H1 (cell line): ENCODE data around the gene CCER1. TPM values are rescaled to one million over a fixed set of nuclear protein-coding genes. Genes with fewer than 3 reads are reported as not detected.

Experiments
- CTCF ChIA-PET: fragments of 300-600 bp; sonication (Branson Sonifier 250); formaldehyde crosslinking; loops from one replicate; lab custom pipeline; 2021; ENCODE audit not compliant: partially characterized antibody; lab: Charles Lee
- POLR2A ChIA-PET: fragments of 300-600 bp; sonication (Branson Sonifier 250); formaldehyde crosslinking; loops from one replicate; lab custom pipeline; 2021; ENCODE audit warnings: inconsistent platforms; ENCODE audit not compliant: partially characterized antibody; lab: Charles Lee
- DNase-seq, 2 experiments: peaks; one replicate each; pipeline versions ENCODE4 v3.0.0 to v3.0.0-alpha.2; 2010 to 2022; ENCODE audit warnings: low spot score in 2 of 2, low read depth in 1 of 2, mixed read lengths in 1 of 2
- FAIRE-seq: peaks from 2 replicates; lab custom pipeline; 2011; peaks lifted over from hg19 to GRCh38; lab: Jason Lieb, UNC
- H2AFZ ChIP-seq: 2 replicates; pipeline ENCODE4 v1.8.1; 2012; ENCODE audit warnings: low read length, inconsistent platforms
- H2AK5ac ChIP-seq: 2 replicates; pipeline ENCODE4 v1.6.1; 2013; ENCODE audit warnings: low read depth, low read length
- H2BK120ac ChIP-seq: replicated peaks from 2 replicates; pipeline ENCODE3; 2013; ENCODE audit warnings: low read depth, low read length, inconsistent platforms
- H2BK12ac ChIP-seq: 2 replicates; pipeline ENCODE4 v1.6.1; 2013; ENCODE audit warnings: low read depth, low read length
- H2BK15ac ChIP-seq: 2 replicates; pipeline ENCODE4 v1.6.1; 2013; ENCODE audit warnings: low read length
- H2BK20ac ChIP-seq: 2 replicates; pipeline ENCODE4 v1.6.1; 2013; ENCODE audit warnings: low read length
- H2BK5ac ChIP-seq: 2 replicates; pipeline ENCODE4 v1.6.1; 2013; ENCODE audit warnings: low read depth, low read length
- H3K14ac ChIP-seq: 2 replicates; pipeline ENCODE4 v1.6.1; 2013; ENCODE audit warnings: inconsistent platforms; ENCODE audit not compliant: insufficient read length
- H3K18ac ChIP-seq: 2 replicates; pipeline ENCODE4 v1.6.1; 2013; ENCODE audit warnings: low read length; ENCODE audit errors: extremely low read depth
- H3K23ac ChIP-seq: 2 replicates; pipeline ENCODE4 v1.6.1; 2013; ENCODE audit warnings: inconsistent platforms; ENCODE audit not compliant: insufficient read length
- H3K23me2 ChIP-seq: 2 replicates; pipeline ENCODE4 v1.6.1; 2013; ENCODE audit warnings: low read depth, low read length
- H3K27ac ChIP-seq: 2 replicates; pipeline ENCODE4 v1.6.1; 2011; ENCODE audit warnings: low read depth, low read length, inconsistent platforms
- H3K27me3 ChIP-seq, 4 experiments: replicated peaks in 1 of 4; 1 replicate in 1 of 4; 2 replicates in 3 of 4; pipeline versions ENCODE4 v1.6.1 to v1.8.1; 2011 to 2013; ENCODE audit warnings: low read length in 3 of 4, mild to moderate bottlenecking in 3 of 4, inconsistent platforms in 2 of 4, mixed read lengths in 2 of 4, moderate library complexity in 1 of 4; ENCODE audit not compliant: control insufficient read depth in 3 of 4, insufficient read depth in 3 of 4; ENCODE audit errors: extremely low read depth in 1 of 4
- H3K36me3 ChIP-seq, 4 experiments: 2 replicates each; pipeline versions ENCODE4 v1.6.1 to v1.8.1; 2011 to 2013; ENCODE audit warnings: mild to moderate bottlenecking in 4 of 4, low read length in 3 of 4, moderate library complexity in 2 of 4, control low read depth in 1 of 4, inconsistent platforms in 1 of 4; ENCODE audit not compliant: insufficient read depth in 4 of 4, control insufficient read depth in 2 of 4
- H3K4ac ChIP-seq: replicated peaks from 2 replicates; pipeline ENCODE3; 2013; ENCODE audit warnings: low read length, low read depth, mixed read lengths, inconsistent platforms; ENCODE audit not compliant: insufficient read length
- H3K4me1 ChIP-seq, 4 experiments: replicated peaks in 1 of 4; 1 replicate in 1 of 4; 2 replicates in 3 of 4; pipeline versions ENCODE4 v1.6.1 to v1.8.1; 2011 to 2013; ENCODE audit warnings: low read length in 3 of 4, inconsistent platforms in 2 of 4, mixed read lengths in 1 of 4; ENCODE audit not compliant: insufficient read depth in 4 of 4, control insufficient read depth in 3 of 4
- H3K4me2 ChIP-seq, 2 experiments: 2 replicates each; pipeline versions ENCODE4 v1.6.1 to v1.8.1; 2011 to 2013; ENCODE audit warnings: low read depth in 2 of 2, low read length in 2 of 2, control low read depth in 1 of 2, inconsistent platforms in 1 of 2, mild to moderate bottlenecking in 1 of 2; ENCODE audit not compliant: insufficient read depth in 1 of 2
- H3K4me3 ChIP-seq, 4 experiments: fragments of 200-600, 300-600 bp in 1 of 4; sonication (generic), shearing (Covaris generic), sonication (Bioruptor Twin) in 1 of 4; 2 replicates each; pipeline versions ENCODE4 v1.5.1 to v1.8.1; 2011 to 2016; ENCODE audit warnings: low read length in 4 of 4, low read depth in 3 of 4, control low read depth in 2 of 4, inconsistent platforms in 2 of 4, mild to moderate bottlenecking in 2 of 4, mixed read lengths in 1 of 4, moderate library complexity in 1 of 4; ENCODE audit not compliant: insufficient read depth in 2 of 4; ENCODE audit errors: extremely low read depth in 1 of 4
- H3K56ac ChIP-seq: replicated peaks from 2 replicates; pipeline ENCODE3; 2013; ENCODE audit warnings: low read depth, mild to moderate bottlenecking, mixed read lengths, low read length, inconsistent platforms; ENCODE audit not compliant: insufficient read length
- H3K79me1 ChIP-seq: 2 replicates; pipeline ENCODE4 v1.6.1; 2013; ENCODE audit warnings: low read depth, low read length, control low read depth
- H3K79me2 ChIP-seq, 2 experiments: 2 replicates each; pipeline versions ENCODE4 v1.6.1 to v1.8.1; 2012 to 2013; ENCODE audit warnings: low read length in 2 of 2, mild to moderate bottlenecking in 2 of 2, inconsistent platforms in 1 of 2; ENCODE audit not compliant: insufficient read depth in 2 of 2, control insufficient read depth in 1 of 2
- H3K9ac ChIP-seq, 4 experiments: replicated peaks in 1 of 4; 1 replicate in 1 of 4; 2 replicates in 3 of 4; pipeline versions ENCODE4 v1.6.1 to v1.8.1; 2011 to 2013; ENCODE audit warnings: low read depth in 3 of 4, low read length in 3 of 4, control low read depth in 2 of 4, mild to moderate bottlenecking in 2 of 4, moderate library complexity in 2 of 4, inconsistent platforms in 1 of 4; ENCODE audit errors: extremely low read depth in 1 of 4
- H3K9me3 ChIP-seq, 2 experiments: 2 replicates each; pipeline versions ENCODE4 v1.6.1 to v1.8.1; 2012 to 2013; ENCODE audit warnings: mild to moderate bottlenecking in 2 of 2, moderate library complexity in 2 of 2, control low read depth in 1 of 2, inconsistent platforms in 1 of 2, low read depth in 1 of 2, low read length in 1 of 2, mixed read lengths in 1 of 2; ENCODE audit not compliant: insufficient read depth in 2 of 2
- H4K20me1 ChIP-seq, 2 experiments: replicated peaks in 1 of 2; 2 replicates each; pipeline versions ENCODE3 to v1.8.1; 2011 to 2013; ENCODE audit warnings: inconsistent platforms in 2 of 2, low read length in 2 of 2, mild to moderate bottlenecking in 1 of 2; ENCODE audit not compliant: insufficient read depth in 2 of 2, control insufficient read depth in 1 of 2
- H4K5ac ChIP-seq: 2 replicates; pipeline ENCODE4 v1.6.1; 2013; ENCODE audit warnings: low read length, low read depth, mixed read lengths, inconsistent platforms; ENCODE audit not compliant: insufficient read length
- H4K8ac ChIP-seq: 2 replicates; pipeline ENCODE4 v1.8.0; 2013; ENCODE audit warnings: mild to moderate bottlenecking, moderate library complexity, low read length, inconsistent platforms; ENCODE audit not compliant: insufficient read depth; ENCODE audit errors: extremely low read depth
- H4K91ac ChIP-seq: replicated peaks from 2 replicates; pipeline ENCODE3; 2013; ENCODE audit warnings: low read length, mixed read lengths, inconsistent platforms; ENCODE audit not compliant: insufficient read length
- BRCA1 ChIP-seq: IDR thresholded peaks from 2 replicates; pipeline ENCODE4 v1.6.1; 2012; ENCODE audit warnings: low read depth, low read length, improper control_type of control experiment
- CBX5 ChIP-seq: fragments of 300-800, 300-1000 bp; sonication (generic); IDR thresholded peaks from 2 replicates; pipeline ENCODE4 v1.7.1; 2016; ENCODE audit warnings: antibody characterized with exemption, low read length, low read depth
- CREB1 ChIP-seq: IDR thresholded peaks from 2 replicates; pipeline ENCODE4 v1.6.1; 2012; ENCODE audit warnings: inconsistent platforms
- NRF1 ChIP-seq: IDR thresholded peaks from 2 replicates; pipeline ENCODE4 v1.6.1; 2011; ENCODE audit warnings: mild to moderate bottlenecking, low read depth, low read length, improper control_type of control experiment
- PHF8 ChIP-seq: fragments of 200-600 bp; sonication (generic); conservative IDR thresholded peaks from 2 replicates; pipeline ENCODE4 v1.7.1; 2012; ENCODE audit warnings: low read depth, mild to moderate bottlenecking, inconsistent platforms, low read length, moderate library complexity
- POLR2A ChIP-seq, 2 experiments: IDR thresholded peaks; 1 replicate in 1 of 2; 2 replicates in 1 of 2; pipeline ENCODE4 v1.6.1; 2011; ENCODE audit warnings: low read depth in 2 of 2, low read length in 2 of 2, mild to moderate bottlenecking in 2 of 2; ENCODE audit errors: control extremely low read depth in 1 of 2
- TBP ChIP-seq: IDR thresholded peaks from 2 replicates; pipeline ENCODE4 v1.6.1; 2011; ENCODE audit warnings: low read depth, low read length, improper control_type of control experiment
- WGBS, 2 experiments: shearing (Covaris generic) in 1 of 2; methylation state at CpG; one replicate each; pipeline versions ENCODE4 v1.1.6 to v1.1.7; 2013 to 2015; ENCODE audit warnings: low lambda C conversion rate in 2 of 2, mixed read lengths in 2 of 2, inconsistent platforms in 1 of 2, low coverage in 1 of 2, missing lambda C conversion rate in 1 of 2; ENCODE audit not compliant: insufficient replicate concordance in 2 of 2, insufficient coverage in 1 of 2, insufficient read length in 1 of 2; ENCODE audit errors: extremely low coverage in 1 of 2, missing lambda C conversion rate in 1 of 2; 5-methylcytosine and 5-hydroxymethylcytosine counted together
- polyA plus RNA-seq, 7 experiments: library from polyadenylated mRNA; depleted of rRNA in 3 of 7; stranded (reverse) in 5 of 7; unstranded in 2 of 7; fragments of >200 nt in 5 of 7; fragments of 200-250 nt in 2 of 7; gene quantifications; 1 replicate in 5 of 7; 2 replicates in 1 of 7; 4 replicates in 1 of 7; pipeline versions ENCODE4 v1.2.1 to v1.2.3, GENCODE V29; 2011 to 2013; ENCODE audit warnings: missing spikeins in 2 of 7, mixed read lengths in 2 of 7
- total RNA-seq: library from RNA; stranded (reverse); fragmentation: NEBNext Ultra II Directional; extraction: Animal tissue kit (Norgen Biotek cat#: 25700); gene quantifications from 2 replicates; pipeline ENCODE4 v1.2.1, GENCODE V29; 2021
- TF ChIP-seq, protein P1 (sequence below), 3 experiments: IDR thresholded peaks; 1 replicate in 2 of 3; 2 replicates in 1 of 3; pipeline versions ENCODE4 v1.5.1 to v1.6.1; 2011; ENCODE audit warnings: low read length in 3 of 3, mild to moderate bottlenecking in 3 of 3, inconsistent platforms in 2 of 3, low read depth in 1 of 3, moderate library complexity in 1 of 3; ENCODE audit not compliant: insufficient read depth in 1 of 3; ENCODE audit errors: control extremely low read depth in 1 of 3
- TF ChIP-seq, protein P2 (sequence below): IDR thresholded peaks from 2 replicates; pipeline ENCODE4 v1.6.1; 2012; ENCODE audit warnings: inconsistent platforms
- TF ChIP-seq, protein P3 (sequence below): IDR thresholded peaks from 2 replicates; pipeline ENCODE4 v1.6.1; 2012; ENCODE audit warnings: low read length, inconsistent platforms

CCER1 gene
- total and polyA plus RNA-seq, 2 of the 8 experiments (the other 6 are each of a cell fraction or from before 2014, with no cell fraction given): not detected

DNA sequence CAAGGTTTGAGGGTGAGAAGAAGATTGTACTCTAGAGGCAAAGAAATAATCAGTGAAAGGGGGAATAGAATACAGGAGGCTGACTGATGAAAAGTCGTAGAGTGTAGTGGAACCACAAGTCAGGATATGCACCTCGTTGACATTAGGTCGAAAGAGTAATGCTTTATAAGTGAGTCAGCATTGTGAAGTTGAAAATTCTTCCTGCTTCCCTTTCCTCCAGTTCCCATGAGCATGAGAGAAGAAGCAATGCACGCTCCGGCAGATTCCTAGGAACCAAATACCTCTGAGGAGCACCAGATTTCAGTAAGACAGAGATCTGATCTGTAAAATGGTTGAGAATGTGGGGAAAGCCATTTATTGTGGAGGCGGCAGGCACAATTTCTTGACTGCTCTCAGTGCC lies 16.5 kb downstream of the CCER1 start:
- H2BK12ac ChIP-seq: no peak overlapping the region
- H3K27ac ChIP-seq: no peak overlapping the region
- no peaks in the 10 kb centered on the region for H3K27me3 ChIP-seq
- no peak overlapping the region for H2BK5ac ChIP-seq
- H2AK5ac ChIP-seq: no peak overlapping the region
- no peaks in the 10 kb centered on the region for H3K79me1 ChIP-seq
- no peak overlapping the region for H3K18ac ChIP-seq
- CTCF ChIA-PET: no interaction called here
- no peak overlapping the region for H3K4ac ChIP-seq
- H4K20me1 ChIP-seq: no peaks in the 10 kb centered on the region
- no peak overlapping the region for H3K4me3 ChIP-seq
- H2AFZ ChIP-seq: no peak overlapping the region; the same call in 1 of the 2 replicates
- POLR2A ChIA-PET: no interaction called here
- H2BK120ac ChIP-seq: no peak overlapping the region
- no peak overlapping the region for H3K9ac ChIP-seq
- no peak overlapping the region for H2BK20ac ChIP-seq
- H3K4me2 ChIP-seq: no peak overlapping the region
- H3K56ac ChIP-seq: no peak overlapping the region
- H3K14ac ChIP-seq: no peak overlapping the region
- H3K36me3 ChIP-seq: no peaks in the 10 kb centered on the region
- H2BK15ac ChIP-seq: no peak overlapping the region
- H3K23ac ChIP-seq: no peak overlapping the region
- no peaks in the 10 kb centered on the region for H3K79me2 ChIP-seq
- WGBS, 2 experiments: 94% methylated on average over 6 of the region's 6 CpGs; no CpG with 5 or more reads in 1 of the 2 experiments
- no peak overlapping the region for H4K8ac ChIP-seq
- DNase-seq (no peak), FAIRE-seq (no peak)
- no peaks in the 10 kb centered on the region for H3K9me3 ChIP-seq
- no peak overlapping the region for H4K5ac ChIP-seq
- H4K91ac ChIP-seq: no peak overlapping the region
- no peaks in the 10 kb centered on the region for H3K4me1 ChIP-seq
- no peaks in the 10 kb centered on the region for H3K23me2 ChIP-seq
- TF ChIP-seq NRF1 (no peak), CBX5 (no peak), PHF8 (no peak), CREB1 (no peak), POLR2A (IDR thresholded peaks at IDR 0.05; ENCODE audit: control extremely low read depth in 1 of 2, low read depth in 2 of 2, low read length in 2 of 2) (no peak), TBP (no peak), BRCA1 (no peak)
- TF ChIP-seq, protein P1, sequence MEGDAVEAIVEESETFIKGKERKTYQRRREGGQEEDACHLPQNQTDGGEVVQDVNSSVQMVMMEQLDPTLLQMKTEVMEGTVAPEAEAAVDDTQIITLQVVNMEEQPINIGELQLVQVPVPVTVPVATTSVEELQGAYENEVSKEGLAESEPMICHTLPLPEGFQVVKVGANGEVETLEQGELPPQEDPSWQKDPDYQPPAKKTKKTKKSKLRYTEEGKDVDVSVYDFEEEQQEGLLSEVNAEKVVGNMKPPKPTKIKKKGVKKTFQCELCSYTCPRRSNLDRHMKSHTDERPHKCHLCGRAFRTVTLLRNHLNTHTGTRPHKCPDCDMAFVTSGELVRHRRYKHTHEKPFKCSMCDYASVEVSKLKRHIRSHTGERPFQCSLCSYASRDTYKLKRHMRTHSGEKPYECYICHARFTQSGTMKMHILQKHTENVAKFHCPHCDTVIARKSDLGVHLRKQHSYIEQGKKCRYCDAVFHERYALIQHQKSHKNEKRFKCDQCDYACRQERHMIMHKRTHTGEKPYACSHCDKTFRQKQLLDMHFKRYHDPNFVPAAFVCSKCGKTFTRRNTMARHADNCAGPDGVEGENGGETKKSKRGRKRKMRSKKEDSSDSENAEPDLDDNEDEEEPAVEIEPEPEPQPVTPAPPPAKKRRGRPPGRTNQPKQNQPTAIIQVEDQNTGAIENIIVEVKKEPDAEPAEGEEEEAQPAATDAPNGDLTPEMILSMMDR (IDR thresholded peaks at IDR 0.05; ENCODE audit: control extremely low read depth in 1 of 3, insufficient read depth in 1 of 3, low read depth in 1 of 3, low read length in 3 of 3): no peak
- TF ChIP-seq, protein P2, sequence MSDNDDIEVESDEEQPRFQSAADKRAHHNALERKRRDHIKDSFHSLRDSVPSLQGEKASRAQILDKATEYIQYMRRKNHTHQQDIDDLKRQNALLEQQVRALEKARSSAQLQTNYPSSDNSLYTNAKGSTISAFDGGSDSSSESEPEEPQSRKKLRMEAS: no peak
- TF ChIP-seq, protein P3, sequence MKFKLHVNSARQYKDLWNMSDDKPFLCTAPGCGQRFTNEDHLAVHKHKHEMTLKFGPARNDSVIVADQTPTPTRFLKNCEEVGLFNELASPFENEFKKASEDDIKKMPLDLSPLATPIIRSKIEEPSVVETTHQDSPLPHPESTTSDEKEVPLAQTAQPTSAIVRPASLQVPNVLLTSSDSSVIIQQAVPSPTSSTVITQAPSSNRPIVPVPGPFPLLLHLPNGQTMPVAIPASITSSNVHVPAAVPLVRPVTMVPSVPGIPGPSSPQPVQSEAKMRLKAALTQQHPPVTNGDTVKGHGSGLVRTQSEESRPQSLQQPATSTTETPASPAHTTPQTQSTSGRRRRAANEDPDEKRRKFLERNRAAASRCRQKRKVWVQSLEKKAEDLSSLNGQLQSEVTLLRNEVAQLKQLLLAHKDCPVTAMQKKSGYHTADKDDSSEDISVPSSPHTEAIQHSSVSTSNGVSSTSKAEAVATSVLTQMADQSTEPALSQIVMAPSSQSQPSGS: no peak
